Measurements from ENCODE around the gene SERPINA3. TPM values are rescaled to one million over a fixed set of nuclear protein-coding genes. Genes with fewer than 3 reads are reported as not detected.

SERPINA3 gene
- total and polyA plus RNA-seq, 10 of the 15 experiments (the other 5 are each of a cell fraction or from before 2014, with no cell fraction given) = 2.2 TPM; not detected in 9

- WGBS (ENCODE audit: insufficient coverage, insufficient replicate concordance, low lambda C conversion rate, missing lambda C conversion rate) = 30% methylated on average over 13 of the region's 13 CpGs
- ATAC-seq = no peak
- Histone ChIP-seq H3K9me3 (replicated peaks; ENCODE audit: control insufficient read depth, insufficient read depth, low read length) (no peaks in the 10 kb centered on the region), H3K79me2 (ENCODE audit: control insufficient read depth, insufficient read depth, low read length) (no peaks in the 10 kb centered on the region), H3K4me1 (ENCODE audit: control insufficient read depth, insufficient read depth, low read length) (no peaks in the 10 kb centered on the region), H4K20me1 (ENCODE audit: control insufficient read depth, insufficient read depth) (no peaks in the 10 kb centered on the region), H3K27ac (ENCODE audit: control insufficient read depth, insufficient read depth) (no peak overlapping the region), H3K4me2 (ENCODE audit: control insufficient read depth, insufficient read depth) (no peak overlapping the region), H3K4me3 (no peak overlapping the region), H3K36me3 (ENCODE audit: control insufficient read depth in 2 of 2, insufficient read depth in 2 of 2, low read length in 1 of 2) (no peaks in the 10 kb centered on the region), H2AFZ (ENCODE audit: control insufficient read depth, low read depth, low read length) (no peak overlapping the region), H3K9ac (ENCODE audit: control insufficient read depth, insufficient read depth, low read length) (no peak overlapping the region), H3K27me3 (replicated peaks in 1 of 2; ENCODE audit: control insufficient read depth in 2 of 2, insufficient read depth in 2 of 2, low read length in 1 of 2) (no peaks in the 10 kb centered on the region)
- ChIA-PET SMC1A (ENCODE audit: uncharacterized antibody, unreplicated experiment) (interaction anchor here (0.7 to 0.8 kb wide), 2 partner anchors 11 to 42 kb away, joined by 3 read pairs; no protein-coding TSS in a partner anchor), POLR2A (no interaction called here), RAD21 (ENCODE audit: unreplicated experiment) (no interaction called here), CTCF (interaction anchor here (0.7 kb wide), 1 partner anchor 108 kb away, joined by 4 read pairs; no protein-coding TSS in a partner anchor)
- TF ChIP-seq RBBP5 (conservative IDR thresholded peaks at IDR 0.05) = no peak
- peak; percentile 33; the same call in 1 of the 2 replicates for TF ChIP-seq REST (IDR thresholded peaks at IDR 0.05; ENCODE audit: low read depth, low read length)
- intact Hi-C loops (cut with micrococcal nuclease; ENCODE audit: unreplicated experiment) (no loop called here), in situ Hi-C loops (cut with MboI) (no loop called here)
- no TSS peak for BruUV-seq (replicated peaks)
- DNase-seq (ENCODE audit: low read depth, low spot score) = no peak
- FAIRE-seq = no peak
Measured at GRCh38 chr14:94654071-94654861, 42.1 kb downstream of the SERPINA3 start.

Measured in GM12878 (cell line).